SKM-1 treated with dmso at 0.1 percent for 144 hours (cell line): ENCODE data around the gene DES.
"Not testable (repeated sequence)": the region's sequence is repeated elsewhere in the genome, so short reads cannot be mapped to it uniquely, and the experiment has no call there.

Source experiments
- DNase-seq: peaks from one replicate; lab custom pipeline; 2025; ENCODE audit not compliant: unreplicated experiment; lab: John Stamatoyannopoulos, UW

DES gene

DNA sequence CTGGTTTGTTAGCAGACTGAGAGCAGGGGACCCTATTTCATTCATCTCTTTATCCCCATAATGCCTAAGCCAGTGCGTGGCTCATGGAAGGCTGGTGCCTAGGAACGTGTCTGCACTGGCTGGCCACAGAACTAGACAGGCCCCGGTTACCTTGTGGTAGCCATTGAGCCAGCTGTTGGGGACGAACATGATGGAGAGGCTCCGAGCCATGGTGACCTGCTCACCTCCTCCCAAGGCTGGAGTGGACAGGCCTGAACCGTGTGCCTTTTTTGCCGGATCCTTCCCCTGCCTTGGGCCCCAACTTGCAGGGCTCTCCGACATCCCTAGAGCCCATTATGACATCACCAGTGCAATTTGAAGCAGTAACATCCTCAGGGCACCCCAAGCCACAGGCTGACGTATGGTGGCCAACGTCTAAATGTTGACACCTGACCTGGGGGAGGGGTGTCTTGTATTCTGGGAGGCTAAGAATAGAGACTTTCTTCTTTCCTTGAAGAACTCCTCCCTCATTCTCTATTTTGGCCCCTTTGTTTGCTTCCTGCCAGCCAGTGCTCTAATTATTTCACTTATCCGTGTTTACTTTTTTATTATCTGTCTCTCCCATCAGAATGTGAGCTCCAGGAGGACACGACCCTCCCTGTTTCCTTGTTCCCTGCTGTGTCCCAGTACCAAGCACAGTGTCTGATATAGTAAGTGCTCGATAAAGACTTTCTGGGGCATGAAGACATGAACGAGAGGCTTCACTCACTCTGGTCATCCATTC is 18.3 kb upstream of the DES start:
- no peak for DNase-seq

DNA sequence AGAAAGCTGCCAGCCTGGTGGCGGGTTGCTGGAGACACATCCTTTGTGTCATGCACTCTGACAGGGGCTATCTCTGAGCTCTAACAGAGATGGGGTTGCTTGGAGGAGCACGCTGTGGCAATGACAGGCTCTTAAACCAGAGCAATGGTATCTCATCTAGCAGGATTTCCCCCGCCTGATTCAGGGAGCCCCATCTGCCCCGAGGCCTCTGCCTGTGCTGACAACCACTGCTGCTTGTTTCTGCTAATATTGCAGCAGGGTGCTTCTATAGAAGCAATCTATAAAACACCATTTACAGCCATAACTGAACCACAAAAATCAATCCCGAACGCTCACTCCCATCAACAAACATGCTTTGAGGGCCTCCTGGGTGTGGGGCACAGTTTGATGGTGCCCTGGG is 17.6 kb upstream of the DES start:
- no peak for DNase-seq

DNA sequence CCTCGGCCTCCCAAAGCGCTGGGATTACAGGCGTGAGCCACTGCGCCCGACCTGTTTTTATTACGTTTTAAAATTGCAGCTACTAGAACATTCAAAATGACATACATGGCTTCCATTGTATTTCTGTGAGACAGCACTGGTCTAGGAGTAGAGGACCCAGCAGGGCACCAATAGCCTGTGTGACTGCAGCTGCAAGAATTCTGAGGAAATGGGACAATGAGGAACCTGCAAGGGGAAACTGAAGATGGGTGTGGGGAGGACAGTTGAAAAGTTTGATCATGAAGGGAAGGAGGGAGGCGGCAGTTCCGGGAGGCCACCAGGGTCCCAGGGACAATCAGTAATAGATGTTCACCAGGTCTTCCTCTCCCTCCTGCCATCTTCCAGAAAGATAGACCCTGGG is 16.6 kb upstream of the DES start:
- peak; percentile 41 for DNase-seq

DNA sequence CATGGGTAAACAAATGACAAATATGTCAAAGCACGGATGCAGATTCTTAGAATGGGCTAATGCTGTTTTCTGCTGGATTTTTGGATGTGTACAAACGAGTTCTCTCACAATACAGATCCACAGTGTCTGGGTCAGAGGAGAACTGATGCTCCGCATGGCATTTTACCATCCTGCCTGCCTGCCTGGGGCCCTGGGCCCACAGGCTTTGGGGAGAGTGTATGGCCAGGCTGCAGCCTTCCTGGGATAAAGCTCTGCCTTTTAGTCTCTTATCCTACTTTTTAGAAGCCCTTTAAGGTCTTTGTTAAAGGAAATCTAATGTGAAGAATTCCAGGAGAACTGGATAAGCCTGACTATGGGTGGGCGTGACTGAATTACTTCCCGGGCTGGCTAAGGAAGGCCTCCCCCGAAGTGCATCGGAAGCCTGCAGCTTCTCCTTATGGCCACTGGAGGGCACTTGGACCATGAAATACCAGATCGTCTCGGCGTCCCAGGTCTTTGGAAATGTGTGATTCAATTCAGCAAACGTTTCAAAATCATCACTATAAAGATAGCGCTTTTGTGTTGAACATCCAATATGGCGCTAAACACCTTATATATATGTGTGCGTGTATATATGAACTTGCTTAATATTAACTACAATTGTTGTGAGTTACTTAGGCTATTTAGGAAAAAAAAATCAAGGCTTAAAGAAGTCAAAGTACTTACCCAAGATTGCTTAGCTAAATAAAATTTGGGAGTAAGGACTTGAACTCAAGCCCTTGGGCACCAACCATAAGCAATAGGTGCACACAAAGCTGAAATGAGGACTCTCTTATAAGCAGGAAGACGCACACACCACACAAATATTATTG is 15.3 kb upstream of the DES start:
- peak; percentile 62 for DNase-seq

DNA sequence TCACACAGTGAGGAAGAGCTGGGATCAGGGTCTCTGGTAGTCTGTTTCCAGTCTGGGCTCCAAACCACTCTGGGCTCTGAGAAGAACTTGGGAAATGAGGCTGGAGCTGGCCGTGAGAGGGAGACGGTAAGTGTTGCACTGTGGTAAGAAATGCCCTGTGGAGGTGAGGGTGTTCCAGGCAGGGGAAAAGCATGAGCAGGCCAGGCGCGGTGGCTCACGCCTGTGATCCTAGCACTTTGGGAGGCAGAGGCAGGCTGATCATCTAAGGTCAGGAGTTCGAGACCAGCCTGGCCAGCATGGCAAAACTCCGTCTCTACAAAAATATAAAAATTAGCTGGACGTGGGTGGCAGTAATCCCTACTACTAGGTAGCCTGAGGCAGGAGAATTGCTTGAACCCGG is 14.3 kb upstream of the DES start:
- DNase-seq = no peak

DNA sequence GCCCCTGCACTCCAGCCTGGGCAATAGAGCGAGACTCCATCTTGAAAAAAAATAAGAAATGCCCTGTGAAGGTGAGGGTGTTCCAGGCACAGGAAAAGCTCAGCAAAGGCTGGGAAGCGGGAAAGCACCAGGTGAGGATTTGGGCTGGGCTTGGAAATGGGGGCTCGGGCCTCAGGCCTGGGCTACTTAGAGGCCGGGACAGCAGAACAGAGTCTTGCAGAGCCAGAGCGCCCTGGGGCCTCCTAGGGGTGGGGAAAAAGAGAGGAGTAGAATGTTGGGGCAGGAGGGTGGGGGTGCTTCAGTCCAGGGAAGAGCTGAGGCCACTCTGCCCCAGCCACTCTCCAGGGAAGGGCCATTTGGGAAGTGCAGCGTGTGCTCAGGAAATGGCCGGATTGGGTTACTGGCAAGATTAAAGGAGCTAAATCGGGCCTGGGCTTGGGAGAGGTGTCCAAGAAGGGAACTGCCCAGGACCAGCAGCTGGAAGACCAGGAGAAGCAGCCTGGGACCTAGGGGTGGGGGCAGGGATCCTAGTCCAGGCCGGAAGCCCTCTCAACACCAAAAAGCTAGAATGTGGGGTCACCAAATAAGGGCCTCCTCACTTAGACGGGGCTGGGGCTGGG is 13.8 kb upstream of the DES start:
- no peak for DNase-seq

DNA sequence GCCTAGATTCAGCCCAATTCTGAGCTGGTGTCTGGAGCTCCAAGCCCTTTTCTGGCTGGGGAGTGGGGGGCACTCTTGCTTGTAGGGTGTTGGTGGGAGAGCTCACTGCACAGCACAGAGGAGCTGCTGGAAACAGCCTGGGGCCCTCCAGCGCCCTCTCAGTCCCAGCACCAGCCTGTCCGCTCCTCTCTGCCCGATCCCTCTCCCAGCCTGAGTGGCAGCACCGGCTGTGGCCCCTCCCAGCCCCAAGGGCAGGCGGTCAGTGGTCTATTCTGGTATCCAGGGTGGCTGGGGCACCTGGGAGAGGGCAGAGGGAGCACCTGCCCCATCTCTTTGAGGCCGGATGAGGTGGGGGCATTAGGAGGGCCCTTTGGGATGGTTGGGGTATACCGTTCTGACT is 13.2 kb upstream of the DES start:
- DNase-seq = no peak

DNA sequence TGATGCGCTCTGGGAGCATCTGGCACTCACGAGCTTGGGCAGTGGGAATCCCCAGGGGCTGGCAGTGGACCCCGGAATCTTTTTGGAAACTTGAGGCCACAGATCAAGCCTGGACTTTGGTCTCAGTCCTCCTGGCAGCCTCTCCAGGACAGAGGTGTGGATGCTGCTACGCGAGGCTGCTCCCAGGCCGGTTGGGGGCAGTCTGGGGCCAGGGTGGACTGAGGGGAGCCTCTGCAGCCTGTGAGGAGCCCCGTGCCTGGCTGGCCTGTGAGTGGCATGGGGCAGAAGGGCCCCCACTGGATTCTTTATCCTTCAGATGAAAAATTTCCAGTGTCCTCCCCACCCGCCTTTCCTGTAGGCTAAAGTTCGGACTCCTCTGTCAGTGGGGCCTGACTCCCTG is 12.7 kb upstream of the DES start:
- DNase-seq = no peak

DNA sequence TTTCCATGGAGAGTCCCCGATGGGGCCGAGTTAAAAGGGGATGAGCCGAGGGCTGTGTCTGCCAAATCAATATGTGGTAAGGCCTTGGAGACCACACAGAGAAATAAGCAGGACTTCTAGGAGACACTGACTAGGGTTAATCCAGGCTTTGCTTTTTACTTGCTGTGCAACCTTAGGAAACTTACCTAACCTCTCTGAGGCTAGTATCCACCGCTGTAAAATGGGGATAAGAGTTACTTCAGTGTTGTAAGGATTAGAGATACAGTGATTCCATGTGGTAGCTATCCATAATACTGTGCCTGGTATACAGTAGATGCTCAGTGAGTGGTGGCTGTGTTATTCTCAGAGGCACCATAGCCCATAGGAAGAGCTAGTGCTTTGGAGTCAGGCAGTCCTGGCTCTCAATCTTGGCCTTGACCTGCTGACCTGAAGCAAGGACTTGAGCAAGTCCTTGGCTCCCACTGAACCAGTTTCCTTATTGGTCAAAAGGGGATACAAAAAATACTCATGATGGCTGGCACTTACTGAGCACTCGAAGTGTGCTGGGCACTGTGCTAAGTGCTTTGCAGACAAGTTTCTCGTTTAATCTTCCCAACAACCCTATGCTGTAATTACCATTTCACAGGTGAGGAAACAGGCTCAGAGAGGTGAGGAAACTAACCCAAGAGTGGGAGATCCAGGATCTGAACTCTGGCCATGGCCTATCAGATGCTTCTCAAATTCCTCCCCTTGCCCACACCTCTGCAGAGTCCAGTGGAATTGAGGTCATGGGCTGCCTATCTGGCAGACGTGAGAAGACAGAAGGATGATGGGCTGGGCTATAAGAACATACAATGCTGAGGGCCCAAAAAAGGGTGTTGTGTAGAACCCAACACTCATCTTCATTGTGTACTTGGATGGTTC is 12.0 kb upstream of the DES start:
- no peak for DNase-seq

DNA sequence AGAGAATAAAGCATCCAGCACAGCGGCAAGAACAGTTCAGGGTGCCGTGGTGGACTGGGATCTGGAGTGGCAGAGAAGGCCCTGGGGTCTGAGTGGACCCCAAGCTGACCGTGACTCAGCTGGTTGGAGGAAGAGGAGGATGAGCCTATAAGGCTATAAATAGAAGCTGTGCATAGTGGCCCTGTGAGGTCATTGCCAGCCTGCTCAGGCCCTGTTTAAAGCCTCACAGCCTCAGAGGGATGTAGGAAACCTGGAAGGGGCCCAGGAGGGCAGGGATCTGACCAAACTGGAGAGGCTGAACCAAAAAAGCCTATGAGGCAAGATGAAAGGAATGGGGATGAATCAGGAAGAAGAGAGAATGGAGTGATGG is 11.3 kb upstream of the DES start:
- no peak for DNase-seq

DNA sequence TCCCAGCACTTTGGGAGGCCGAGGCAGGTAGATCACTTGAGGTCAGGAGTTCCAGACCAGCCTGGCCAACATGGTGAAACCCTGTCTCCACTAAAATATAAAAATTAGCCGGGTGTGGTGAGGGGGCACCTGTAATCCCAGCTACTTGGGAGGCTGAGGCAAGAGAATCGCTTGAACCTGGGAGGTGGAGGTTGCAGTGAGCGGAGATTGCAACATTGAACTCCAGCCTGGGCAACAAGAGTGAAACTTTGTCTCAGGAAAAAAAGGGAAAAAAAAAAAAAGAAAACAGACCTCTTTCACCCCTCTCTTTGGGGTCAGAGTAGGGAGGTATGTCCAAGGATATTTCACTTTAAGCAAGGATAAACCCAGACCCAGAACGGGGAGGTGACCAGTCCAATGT is 10.8 kb upstream of the DES start:
- DNase-seq = not testable (repeated sequence)

DNA sequence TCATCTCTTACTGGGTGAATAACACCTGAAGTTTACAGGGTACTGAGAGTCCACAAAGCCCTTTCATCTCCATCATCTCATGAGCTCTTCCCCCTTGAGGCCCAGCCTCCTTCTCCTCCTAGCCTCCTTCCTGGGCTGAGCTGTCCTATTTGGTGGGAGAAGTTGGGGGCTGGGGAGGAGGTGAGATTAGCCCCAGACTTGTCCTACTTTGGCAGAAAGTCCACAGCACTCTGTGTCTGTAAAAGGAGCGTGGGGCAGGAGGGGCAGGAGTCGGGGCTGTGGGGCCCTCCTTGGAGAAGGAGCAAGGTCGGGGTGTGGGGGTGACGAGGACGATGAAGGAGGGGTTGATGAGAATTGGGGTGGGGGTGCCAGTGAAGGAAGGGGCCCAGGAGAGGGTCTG is 10.0 kb upstream of the DES start:
- no peak for DNase-seq

DNA sequence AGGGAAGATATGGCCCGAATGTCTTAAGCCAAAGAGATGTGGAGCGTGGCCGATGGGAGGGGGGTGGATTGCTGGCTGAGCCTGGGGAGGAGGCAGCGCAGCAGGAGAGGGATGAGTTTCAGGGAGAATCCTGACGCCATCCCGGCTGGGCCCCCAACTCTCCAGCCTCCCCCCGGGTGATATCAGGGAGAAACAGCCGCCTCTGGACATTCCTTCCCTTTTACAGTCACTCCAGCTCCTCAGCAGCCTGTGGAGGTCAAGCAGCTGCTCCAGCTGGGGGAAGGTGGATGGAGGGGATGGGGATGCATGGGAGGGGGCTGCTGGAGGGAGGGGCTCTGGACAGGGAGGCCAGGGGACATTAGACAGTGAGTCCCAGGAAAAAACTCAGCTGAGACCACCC is 9.5 kb upstream of the DES start:
- DNase-seq = no peak

DNA sequence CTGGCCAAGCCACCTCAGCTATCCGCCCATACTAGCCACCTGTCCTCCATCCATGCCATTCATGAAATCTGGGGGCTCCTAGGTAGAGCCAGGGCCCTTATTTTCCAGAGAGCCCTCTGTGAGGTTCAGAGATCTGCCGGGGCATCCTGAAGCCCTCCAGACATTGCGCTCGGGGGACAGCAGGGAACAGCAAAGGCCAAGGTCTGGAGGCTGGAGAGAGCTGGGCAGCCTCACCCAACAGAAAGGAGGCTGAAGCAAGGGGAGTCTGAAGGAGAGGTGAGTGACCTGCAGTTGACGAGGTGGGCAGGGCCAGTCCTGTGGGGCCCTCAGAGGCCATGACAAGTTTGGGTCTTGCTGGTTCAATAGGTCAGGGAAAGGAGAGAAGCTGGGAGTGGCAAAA is 8.6 kb upstream of the DES start:
- no peak for DNase-seq

DNA sequence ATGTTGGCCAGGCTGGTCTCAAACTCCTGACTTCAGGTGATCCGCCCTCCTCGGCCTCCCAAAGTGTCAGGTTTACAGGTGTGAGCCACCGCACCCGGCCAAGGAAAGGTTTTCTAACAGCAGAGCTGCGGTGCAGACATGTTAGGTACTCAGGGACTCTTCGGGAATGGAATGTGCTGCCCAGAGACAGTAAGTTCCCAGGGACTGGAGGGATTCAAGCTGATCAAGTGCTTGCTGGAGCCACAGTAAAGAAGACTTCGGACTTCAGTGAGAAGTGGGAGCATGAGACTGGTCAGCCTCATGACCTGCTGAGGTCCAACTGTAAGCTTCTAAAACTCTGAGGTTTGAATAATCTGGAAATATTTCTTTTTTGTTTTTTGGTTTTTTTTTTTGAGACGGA is 7.8 kb upstream of the DES start:
- no peak for DNase-seq

DNA sequence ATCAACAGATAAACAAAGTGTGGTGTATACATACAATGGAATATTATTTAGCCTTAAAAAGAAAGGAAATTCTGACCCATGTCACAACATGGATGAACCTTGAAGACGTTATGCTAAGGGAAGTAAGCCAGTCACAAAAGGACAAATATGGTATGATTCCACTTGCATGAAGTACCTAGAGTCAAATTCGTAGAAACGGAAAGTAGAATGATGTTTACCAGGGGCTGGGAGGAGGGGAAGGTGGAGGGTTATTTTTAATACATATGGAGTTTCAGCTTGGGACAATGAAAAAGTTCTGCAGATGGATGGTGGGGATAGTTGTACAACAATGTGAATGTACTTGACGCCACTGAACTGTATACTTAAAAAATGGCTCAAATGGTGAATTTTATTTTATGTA is 3.3 kb upstream of the DES start:
- DNase-seq = no peak

DNA sequence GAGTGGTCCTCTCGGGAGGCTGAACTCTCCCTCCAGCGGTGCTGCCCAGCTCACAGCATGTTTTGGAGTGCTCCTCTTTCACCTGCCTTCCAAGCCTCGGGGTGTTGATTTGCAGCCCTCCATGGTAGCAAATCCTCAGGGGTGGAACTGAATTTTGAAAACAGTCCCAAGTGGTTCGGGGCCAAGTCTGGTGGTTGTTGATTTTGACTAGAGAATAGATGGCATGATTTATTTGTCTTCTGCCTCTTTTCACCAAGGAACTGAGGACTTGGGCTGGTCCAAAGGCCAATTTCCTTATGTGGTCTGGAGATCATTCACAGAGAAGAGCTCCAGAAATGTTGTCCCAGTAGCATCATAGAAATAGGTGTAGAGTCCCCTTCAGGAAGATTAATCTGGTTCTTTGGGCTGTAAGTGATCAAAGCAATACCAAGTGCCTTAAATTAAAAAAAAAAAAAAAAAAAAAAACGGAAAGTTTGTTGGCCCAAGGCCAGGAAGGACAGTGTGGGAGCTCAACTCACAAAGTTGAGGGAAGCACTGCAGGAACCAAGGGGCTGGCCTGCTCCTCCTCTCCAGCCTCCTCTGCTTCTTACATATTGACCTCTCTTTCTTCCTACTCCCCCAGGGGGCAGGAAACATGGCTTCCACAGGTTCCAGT is 2.5 kb upstream of the DES start:
- DNase-seq = no peak

DNA sequence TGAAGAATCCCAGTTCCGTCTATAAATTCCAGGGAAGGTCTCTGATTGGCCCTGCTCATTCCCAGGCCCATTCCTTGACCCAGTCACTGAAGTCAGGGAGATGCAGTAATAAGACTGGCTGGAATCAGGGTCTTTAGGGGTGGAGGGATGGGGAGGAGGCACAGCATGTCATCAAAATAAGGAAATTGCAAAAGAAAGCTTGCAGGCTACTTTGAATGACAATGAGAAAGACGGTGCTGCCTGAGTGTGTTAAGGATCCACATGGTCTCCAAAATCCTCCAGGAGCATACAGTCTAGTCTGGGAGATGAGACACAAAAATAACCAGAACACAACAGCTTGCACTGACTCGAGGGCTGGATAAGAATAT is 2.0 kb upstream of the DES start:
- DNase-seq = no peak

DNA sequence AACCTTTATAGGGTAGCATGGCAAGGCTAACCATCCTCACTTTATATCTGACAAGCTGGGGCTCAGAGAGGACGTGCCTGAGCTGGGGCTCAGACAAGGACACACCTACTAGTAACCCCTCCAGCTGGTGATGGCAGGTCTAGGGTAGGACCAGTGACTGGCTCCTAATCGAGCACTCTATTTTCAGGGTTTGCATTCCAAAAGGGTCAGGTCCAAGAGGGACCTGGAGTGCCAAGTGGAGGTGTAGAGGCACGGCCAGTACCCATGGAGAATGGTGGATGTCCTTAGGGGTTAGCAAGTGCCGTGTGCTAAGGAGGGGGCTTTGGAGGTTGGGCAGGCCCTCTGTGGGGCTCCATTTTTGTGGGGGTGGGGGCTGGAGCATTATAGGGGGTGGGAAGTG is 1.2 kb upstream of the DES start:
- DNase-seq = no peak

DNA sequence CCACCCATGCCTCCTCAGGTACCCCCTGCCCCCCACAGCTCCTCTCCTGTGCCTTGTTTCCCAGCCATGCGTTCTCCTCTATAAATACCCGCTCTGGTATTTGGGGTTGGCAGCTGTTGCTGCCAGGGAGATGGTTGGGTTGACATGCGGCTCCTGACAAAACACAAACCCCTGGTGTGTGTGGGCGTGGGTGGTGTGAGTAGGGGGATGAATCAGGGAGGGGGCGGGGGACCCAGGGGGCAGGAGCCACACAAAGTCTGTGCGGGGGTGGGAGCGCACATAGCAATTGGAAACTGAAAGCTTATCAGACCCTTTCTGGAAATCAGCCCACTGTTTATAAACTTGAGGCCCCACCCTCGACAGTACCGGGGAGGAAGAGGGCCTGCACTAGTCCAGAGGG is 803 bp upstream of the DES start:
- DNase-seq = no peak

DNA sequence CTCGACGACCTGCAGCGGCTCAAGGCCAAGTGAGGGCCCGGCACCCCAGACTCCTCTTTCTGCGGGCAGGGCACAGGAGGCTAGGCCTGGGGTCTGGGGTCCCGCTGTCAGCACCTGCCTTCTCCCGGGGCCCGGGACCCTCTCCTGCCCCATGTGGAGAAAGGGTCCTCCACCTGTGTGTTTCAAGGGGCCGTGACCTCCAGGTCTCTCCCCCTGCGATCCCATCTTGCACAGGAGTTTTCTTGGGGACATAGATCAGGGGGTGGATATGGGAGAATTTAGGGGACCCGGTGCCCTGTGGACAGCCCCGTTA is 791 bp downstream of the DES start:
- DNase-seq = no peak
